K562 (cell line): Measurements from ENCODE around the gene NOCT. TPM values are rescaled to one million over a fixed set of nuclear protein-coding genes. Genes with fewer than 3 reads are reported as not detected.

ENCODE experiments used
- BCL6 ChIP-seq: fragments of 250-450 bp; sonication (Bioruptor Pico); IDR thresholded peaks from 2 replicates; pipeline ENCODE4 v1.4.0; 2020
- CXXC5 ChIP-seq: fragments of 250-450 bp; sonication (Bioruptor Pico); IDR thresholded peaks from 2 replicates; pipeline ENCODE4 v1.8.0; 2022; ENCODE audit warnings: inconsistent platforms, mild to moderate bottlenecking, moderate library complexity
- FOXK2 ChIP-seq, 2 experiments: fragments of 450-650 bp; IDR thresholded peaks in 1 of 2; conservative IDR thresholded peaks in 1 of 2; 2 replicates each; pipeline ENCODE4 v1.6.1; 2016; ENCODE audit warnings: low read depth in 2 of 2, mild to moderate bottlenecking in 1 of 2
- GABPB1 ChIP-seq: sonication (generic); formaldehyde crosslinking; IDR thresholded peaks from 2 replicates; pipeline ENCODE4 v1.8.0; 2022; ENCODE audit warnings: mild to moderate bottlenecking, missing genetic modification reagents
- KLF13 ChIP-seq: fragments of 450-650 bp; IDR thresholded peaks from 2 replicates; pipeline ENCODE4 v1.6.1; 2016; ENCODE audit warnings: missing genetic modification characterization, low read depth, mild to moderate bottlenecking, missing compliant biosample characterization, moderate library complexity, borderline replicate concordance
- MIER1 ChIP-seq: fragments of 450-650 bp; IDR thresholded peaks from 2 replicates; pipeline ENCODE4 v1.6.1; 2016; ENCODE audit warnings: antibody characterized with exemption, mild to moderate bottlenecking, low read depth
- RCOR1 ChIP-seq, 2 experiments: IDR thresholded peaks; 2 replicates each; pipeline ENCODE4 v1.6.1; 2012; ENCODE audit warnings: low read depth in 2 of 2, low read length in 2 of 2, borderline replicate concordance in 1 of 2, improper control_type of control experiment in 1 of 2
- STAT5A ChIP-seq: IDR thresholded peaks from 2 replicates; pipeline ENCODE4 v1.6.1; 2012; ENCODE audit warnings: low read length, inconsistent platforms, borderline replicate concordance
- U2AF1 ChIP-seq: fragments of 200-400 bp; formaldehyde crosslinking; optimal IDR thresholded peaks from 2 replicates; pipeline ENCODE3; 2017; ENCODE audit warnings: mild to moderate bottlenecking, low read depth, low read length, moderate library complexity
- polyA plus RNA-seq, 8 experiments: library from polyadenylated mRNA; depleted of rRNA in 4 of 8; stranded (reverse) in 5 of 8; unstranded in 3 of 8; fragments of >200 nt; fragmentation: Nextera tagmentation in 2 of 8; fragmentation: Illumina TruSeq in 1 of 8; extraction: Ambion mirVana in 2 of 8; extraction: Trizol in 1 of 8; gene quantifications; 2 replicates each; pipeline versions ENCODE4 v1.2.1 to v1.2.3, GENCODE V29; 2011 to 2014; ENCODE audit warnings: inconsistent platforms in 1 of 8, missing spikeins in 1 of 8
- total RNA-seq, 7 experiments: library from RNA; depleted of rRNA in 6 of 7; stranded (reverse); fragments of >200 nt in 6 of 7; fragmentation: Illumina TruSeq in 2 of 7; extraction: Trizol in 2 of 7; gene quantifications; 2 replicates each; pipeline versions ENCODE4 v1.2.1 to v1.2.3, GENCODE V29; 2011 to 2021; ENCODE audit warnings: low replicate concordance in 1 of 7
- TF ChIP-seq, protein P1 (sequence below): fragments of 450-650 bp; IDR thresholded peaks from 2 replicates; pipeline ENCODE4 v1.6.1; 2016; ENCODE audit warnings: mild to moderate bottlenecking, moderate library complexity
- TF ChIP-seq, protein P2 (sequence below), 2 experiments: fragments of 450-650 bp; conservative IDR thresholded peaks; 2 replicates each; pipeline ENCODE4 v1.6.1; 2017; ENCODE audit warnings: mild to moderate bottlenecking in 2 of 2, moderate library complexity in 2 of 2
- TF ChIP-seq, protein P3 (sequence below): fragments of 250-450 bp; sonication (Bioruptor Pico); IDR thresholded peaks from 2 replicates; pipeline ENCODE4 v1.4.0; 2020; ENCODE audit warnings: mild to moderate bottlenecking

The NOCT gene
- total and polyA plus RNA-seq, 9 of the 15 experiments (the other 6 are each of a cell fraction or from before 2014, with no cell fraction given) = 1.3 to 20.2 (median 11.1) TPM

- TF ChIP-seq, protein P1, sequence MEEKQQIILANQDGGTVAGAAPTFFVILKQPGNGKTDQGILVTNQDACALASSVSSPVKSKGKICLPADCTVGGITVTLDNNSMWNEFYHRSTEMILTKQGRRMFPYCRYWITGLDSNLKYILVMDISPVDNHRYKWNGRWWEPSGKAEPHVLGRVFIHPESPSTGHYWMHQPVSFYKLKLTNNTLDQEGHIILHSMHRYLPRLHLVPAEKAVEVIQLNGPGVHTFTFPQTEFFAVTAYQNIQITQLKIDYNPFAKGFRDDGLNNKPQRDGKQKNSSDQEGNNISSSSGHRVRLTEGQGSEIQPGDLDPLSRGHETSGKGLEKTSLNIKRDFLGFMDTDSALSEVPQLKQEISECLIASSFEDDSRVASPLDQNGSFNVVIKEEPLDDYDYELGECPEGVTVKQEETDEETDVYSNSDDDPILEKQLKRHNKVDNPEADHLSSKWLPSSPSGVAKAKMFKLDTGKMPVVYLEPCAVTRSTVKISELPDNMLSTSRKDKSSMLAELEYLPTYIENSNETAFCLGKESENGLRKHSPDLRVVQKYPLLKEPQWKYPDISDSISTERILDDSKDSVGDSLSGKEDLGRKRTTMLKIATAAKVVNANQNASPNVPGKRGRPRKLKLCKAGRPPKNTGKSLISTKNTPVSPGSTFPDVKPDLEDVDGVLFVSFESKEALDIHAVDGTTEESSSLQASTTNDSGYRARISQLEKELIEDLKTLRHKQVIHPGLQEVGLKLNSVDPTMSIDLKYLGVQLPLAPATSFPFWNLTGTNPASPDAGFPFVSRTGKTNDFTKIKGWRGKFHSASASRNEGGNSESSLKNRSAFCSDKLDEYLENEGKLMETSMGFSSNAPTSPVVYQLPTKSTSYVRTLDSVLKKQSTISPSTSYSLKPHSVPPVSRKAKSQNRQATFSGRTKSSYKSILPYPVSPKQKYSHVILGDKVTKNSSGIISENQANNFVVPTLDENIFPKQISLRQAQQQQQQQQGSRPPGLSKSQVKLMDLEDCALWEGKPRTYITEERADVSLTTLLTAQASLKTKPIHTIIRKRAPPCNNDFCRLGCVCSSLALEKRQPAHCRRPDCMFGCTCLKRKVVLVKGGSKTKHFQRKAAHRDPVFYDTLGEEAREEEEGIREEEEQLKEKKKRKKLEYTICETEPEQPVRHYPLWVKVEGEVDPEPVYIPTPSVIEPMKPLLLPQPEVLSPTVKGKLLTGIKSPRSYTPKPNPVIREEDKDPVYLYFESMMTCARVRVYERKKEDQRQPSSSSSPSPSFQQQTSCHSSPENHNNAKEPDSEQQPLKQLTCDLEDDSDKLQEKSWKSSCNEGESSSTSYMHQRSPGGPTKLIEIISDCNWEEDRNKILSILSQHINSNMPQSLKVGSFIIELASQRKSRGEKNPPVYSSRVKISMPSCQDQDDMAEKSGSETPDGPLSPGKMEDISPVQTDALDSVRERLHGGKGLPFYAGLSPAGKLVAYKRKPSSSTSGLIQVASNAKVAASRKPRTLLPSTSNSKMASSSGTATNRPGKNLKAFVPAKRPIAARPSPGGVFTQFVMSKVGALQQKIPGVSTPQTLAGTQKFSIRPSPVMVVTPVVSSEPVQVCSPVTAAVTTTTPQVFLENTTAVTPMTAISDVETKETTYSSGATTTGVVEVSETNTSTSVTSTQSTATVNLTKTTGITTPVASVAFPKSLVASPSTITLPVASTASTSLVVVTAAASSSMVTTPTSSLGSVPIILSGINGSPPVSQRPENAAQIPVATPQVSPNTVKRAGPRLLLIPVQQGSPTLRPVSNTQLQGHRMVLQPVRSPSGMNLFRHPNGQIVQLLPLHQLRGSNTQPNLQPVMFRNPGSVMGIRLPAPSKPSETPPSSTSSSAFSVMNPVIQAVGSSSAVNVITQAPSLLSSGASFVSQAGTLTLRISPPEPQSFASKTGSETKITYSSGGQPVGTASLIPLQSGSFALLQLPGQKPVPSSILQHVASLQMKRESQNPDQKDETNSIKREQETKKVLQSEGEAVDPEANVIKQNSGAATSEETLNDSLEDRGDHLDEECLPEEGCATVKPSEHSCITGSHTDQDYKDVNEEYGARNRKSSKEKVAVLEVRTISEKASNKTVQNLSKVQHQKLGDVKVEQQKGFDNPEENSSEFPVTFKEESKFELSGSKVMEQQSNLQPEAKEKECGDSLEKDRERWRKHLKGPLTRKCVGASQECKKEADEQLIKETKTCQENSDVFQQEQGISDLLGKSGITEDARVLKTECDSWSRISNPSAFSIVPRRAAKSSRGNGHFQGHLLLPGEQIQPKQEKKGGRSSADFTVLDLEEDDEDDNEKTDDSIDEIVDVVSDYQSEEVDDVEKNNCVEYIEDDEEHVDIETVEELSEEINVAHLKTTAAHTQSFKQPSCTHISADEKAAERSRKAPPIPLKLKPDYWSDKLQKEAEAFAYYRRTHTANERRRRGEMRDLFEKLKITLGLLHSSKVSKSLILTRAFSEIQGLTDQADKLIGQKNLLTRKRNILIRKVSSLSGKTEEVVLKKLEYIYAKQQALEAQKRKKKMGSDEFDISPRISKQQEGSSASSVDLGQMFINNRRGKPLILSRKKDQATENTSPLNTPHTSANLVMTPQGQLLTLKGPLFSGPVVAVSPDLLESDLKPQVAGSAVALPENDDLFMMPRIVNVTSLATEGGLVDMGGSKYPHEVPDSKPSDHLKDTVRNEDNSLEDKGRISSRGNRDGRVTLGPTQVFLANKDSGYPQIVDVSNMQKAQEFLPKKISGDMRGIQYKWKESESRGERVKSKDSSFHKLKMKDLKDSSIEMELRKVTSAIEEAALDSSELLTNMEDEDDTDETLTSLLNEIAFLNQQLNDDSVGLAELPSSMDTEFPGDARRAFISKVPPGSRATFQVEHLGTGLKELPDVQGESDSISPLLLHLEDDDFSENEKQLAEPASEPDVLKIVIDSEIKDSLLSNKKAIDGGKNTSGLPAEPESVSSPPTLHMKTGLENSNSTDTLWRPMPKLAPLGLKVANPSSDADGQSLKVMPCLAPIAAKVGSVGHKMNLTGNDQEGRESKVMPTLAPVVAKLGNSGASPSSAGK = peak; percentile 89
- TF ChIP-seq U2AF1 = peak; percentile 55
- TF ChIP-seq, protein P2, sequence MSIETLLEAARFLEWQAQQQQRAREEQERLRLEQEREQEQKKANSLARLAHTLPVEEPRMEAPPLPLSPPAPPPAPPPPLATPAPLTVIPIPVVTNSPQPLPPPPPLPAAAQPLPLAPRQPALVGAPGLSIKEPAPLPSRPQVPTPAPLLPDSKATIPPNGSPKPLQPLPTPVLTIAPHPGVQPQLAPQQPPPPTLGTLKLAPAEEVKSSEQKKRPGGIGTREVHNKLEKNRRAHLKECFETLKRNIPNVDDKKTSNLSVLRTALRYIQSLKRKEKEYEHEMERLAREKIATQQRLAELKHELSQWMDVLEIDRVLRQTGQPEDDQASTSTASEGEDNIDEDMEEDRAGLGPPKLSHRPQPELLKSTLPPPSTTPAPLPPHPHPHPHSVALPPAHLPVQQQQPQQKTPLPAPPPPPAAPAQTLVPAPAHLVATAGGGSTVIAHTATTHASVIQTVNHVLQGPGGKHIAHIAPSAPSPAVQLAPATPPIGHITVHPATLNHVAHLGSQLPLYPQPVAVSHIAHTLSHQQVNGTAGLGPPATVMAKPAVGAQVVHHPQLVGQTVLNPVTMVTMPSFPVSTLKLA (conservative IDR thresholded peaks at IDR 0.05) = peak; percentile 98 to 99
- peak; percentile 38; the same call in 1 of the 2 replicates for TF ChIP-seq MIER1
- peak; percentile 80 for TF ChIP-seq CXXC5
- TF ChIP-seq BCL6 (CRISPR knock-in tag) = no peak
- no peak for TF ChIP-seq RCOR1 (IDR thresholded peaks at IDR 0.05; ENCODE audit: borderline replicate concordance in 1 of 2, low read depth in 2 of 2, low read length in 2 of 2)
- TF ChIP-seq, protein P3, sequence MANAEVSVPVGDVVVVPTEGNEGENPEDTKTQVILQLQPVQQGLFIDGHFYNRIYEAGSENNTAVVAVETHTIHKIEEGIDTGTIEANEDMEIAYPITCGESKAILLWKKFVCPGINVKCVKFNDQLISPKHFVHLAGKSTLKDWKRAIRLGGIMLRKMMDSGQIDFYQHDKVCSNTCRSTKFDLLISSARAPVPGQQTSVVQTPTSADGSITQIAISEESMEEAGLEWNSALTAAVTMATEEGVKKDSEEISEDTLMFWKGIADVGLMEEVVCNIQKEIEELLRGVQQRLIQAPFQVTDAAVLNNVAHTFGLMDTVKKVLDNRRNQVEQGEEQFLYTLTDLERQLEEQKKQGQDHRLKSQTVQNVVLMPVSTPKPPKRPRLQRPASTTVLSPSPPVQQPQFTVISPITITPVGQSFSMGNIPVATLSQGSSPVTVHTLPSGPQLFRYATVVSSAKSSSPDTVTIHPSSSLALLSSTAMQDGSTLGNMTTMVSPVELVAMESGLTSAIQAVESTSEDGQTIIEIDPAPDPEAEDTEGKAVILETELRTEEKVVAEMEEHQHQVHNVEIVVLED (CRISPR knock-in tag) = peak; percentile 43; the same call in 1 of the 2 replicates
- peak; percentile 23; the same call in 1 of the 2 replicates for TF ChIP-seq KLF13
- TF ChIP-seq FOXK2 (conservative IDR thresholded peaks at IDR 0.05 in 1 of 2, IDR thresholded peaks at IDR 0.05 in 1 of 2; ENCODE audit: low read depth in 2 of 2) = peak; percentile 27 to 100; a peak in 3 of 4 replicates
- TF ChIP-seq GABPB1 (CRISPR knock-in tag) = peak; percentile 75; the same call in 1 of the 2 replicates
- no peak; the same call in 1 of the 2 replicates for TF ChIP-seq STAT5A
Observed at GRCh38 chr4:139015269-139015947, at the start of gene NOCT (continued).
